ENCODE results near the gene CUX1. TPM values are rescaled to one million over a fixed set of nuclear protein-coding genes. Genes with fewer than 3 reads are reported as not detected.

Gene CUX1
- total and polyA plus RNA-seq, 4 donors: 40.5 to 138 (median 69.1) TPM

- H3K9me3 ChIP-seq (ENCODE audit: control insufficient read depth in 4 of 4, insufficient read depth in 3 of 4, low read length in 3 of 4): no peaks in the 10 kb centered on the region
- no peak overlapping the region for H3K4me3 ChIP-seq
- no peaks in the 10 kb centered on the region for H3K27me3 ChIP-seq (ENCODE audit: control insufficient read depth in 3 of 3, insufficient read depth in 3 of 3, low read length in 2 of 3)
- ATAC-seq (ENCODE audit: insufficient read depth, low FRiP score) (no peak), DNase-seq (no peak)
- 46 to 76% methylated on average over 18 of the region's 18 CpGs for WGBS, 2 donors
- H3K4me1 ChIP-seq (ENCODE audit: control insufficient read depth in 5 of 5, insufficient read depth in 5 of 5, low read length in 5 of 5): peaks cover 0 to 5% (median 0%) of the 10 kb centered on the region in 5 donors
- TF ChIP-seq, protein P1, sequence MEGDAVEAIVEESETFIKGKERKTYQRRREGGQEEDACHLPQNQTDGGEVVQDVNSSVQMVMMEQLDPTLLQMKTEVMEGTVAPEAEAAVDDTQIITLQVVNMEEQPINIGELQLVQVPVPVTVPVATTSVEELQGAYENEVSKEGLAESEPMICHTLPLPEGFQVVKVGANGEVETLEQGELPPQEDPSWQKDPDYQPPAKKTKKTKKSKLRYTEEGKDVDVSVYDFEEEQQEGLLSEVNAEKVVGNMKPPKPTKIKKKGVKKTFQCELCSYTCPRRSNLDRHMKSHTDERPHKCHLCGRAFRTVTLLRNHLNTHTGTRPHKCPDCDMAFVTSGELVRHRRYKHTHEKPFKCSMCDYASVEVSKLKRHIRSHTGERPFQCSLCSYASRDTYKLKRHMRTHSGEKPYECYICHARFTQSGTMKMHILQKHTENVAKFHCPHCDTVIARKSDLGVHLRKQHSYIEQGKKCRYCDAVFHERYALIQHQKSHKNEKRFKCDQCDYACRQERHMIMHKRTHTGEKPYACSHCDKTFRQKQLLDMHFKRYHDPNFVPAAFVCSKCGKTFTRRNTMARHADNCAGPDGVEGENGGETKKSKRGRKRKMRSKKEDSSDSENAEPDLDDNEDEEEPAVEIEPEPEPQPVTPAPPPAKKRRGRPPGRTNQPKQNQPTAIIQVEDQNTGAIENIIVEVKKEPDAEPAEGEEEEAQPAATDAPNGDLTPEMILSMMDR (IDR thresholded peaks at IDR 0.05; ENCODE audit: control extremely low read depth, extremely low read depth): no peak
- H3K9ac ChIP-seq (ENCODE audit: insufficient read depth in 1 of 2, low read length in 2 of 2): no peak overlapping the region
- H3K27ac ChIP-seq (ENCODE audit: low read depth in 1 of 2, low read length in 1 of 2): no peak overlapping the region
- H3K36me3 ChIP-seq (ENCODE audit: control insufficient read depth in 4 of 4, insufficient read depth in 4 of 4, low read length in 4 of 4): peaks cover 0 to 16% (median 1%) of the 10 kb centered on the region in 4 donors
These were observed 210.9 kb downstream of the CUX1 start for GRCh38 chr7:102028206-102028826.

DNA sequence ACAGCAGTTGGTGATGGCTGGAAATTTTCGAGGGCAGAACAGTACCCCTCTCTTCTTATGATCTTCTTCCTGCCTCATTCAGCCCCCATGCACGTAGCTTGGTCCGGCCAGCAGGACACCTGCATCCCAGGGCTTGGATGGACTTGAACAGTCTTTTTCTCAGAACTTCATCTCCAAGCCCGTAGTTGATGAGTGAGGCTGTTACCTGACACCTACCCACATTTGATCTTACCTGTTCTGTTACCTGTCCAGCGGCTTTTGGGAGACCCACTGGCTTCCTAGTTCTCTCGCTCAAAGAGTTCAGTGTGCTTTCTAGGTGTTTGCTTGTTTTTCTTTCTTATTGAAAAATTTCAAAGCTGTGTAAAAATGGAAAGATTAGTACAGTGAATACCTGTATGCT lies 212.2 kb downstream of the CUX1 start:
- Histone ChIP-seq H3K9ac (ENCODE audit: insufficient read depth in 1 of 2, low read length in 2 of 2) (no peak overlapping the region), H3K4me3 (no peak overlapping the region), H3K27ac (ENCODE audit: low read depth in 1 of 2, low read length in 1 of 2) (no peak overlapping the region), H3K27me3 (ENCODE audit: control insufficient read depth in 3 of 3, insufficient read depth in 3 of 3, low read length in 2 of 3) (no peaks in the 10 kb centered on the region), H3K9me3 (ENCODE audit: control insufficient read depth in 4 of 4, insufficient read depth in 3 of 4, low read length in 3 of 4) (no peaks in the 10 kb centered on the region), H3K36me3 (ENCODE audit: control insufficient read depth in 4 of 4, insufficient read depth in 4 of 4, low read length in 4 of 4) (peaks cover 0 to 16% (median 1%) of the 10 kb centered on the region in 4 donors), H3K4me1 (ENCODE audit: control insufficient read depth in 5 of 5, insufficient read depth in 5 of 5, low read length in 5 of 5) (no peaks in the 10 kb centered on the region)
- DNase-seq (no peak), ATAC-seq (ENCODE audit: insufficient read depth, low FRiP score) (no peak)
- TF ChIP-seq, protein P1 (IDR thresholded peaks at IDR 0.05; ENCODE audit: control extremely low read depth, extremely low read depth): no peak
- WGBS, 2 donors: 76 to 96% methylated on average over 6 of the region's 6 CpGs

DNA sequence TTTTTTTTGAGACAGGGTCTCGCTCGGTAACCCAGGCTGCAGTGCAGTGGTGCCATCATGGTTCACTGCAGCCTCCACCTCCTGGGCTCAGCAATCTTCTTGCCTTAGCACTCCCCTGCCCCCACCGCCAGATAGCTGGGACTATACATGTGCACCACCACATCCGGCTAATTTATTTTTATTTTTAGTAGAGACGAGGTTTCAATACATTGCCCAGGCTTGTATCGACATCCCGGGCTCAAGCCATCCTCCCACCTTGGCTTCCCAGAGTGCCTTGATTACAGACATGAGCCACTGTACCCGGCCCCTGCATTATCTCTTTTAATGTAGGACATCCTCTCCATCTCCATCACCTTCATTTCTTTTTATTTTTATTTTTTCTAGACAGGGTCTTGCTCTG lies 213.3 kb downstream of the CUX1 start:
- peaks cover 0 to 16% (median 1%) of the 10 kb centered on the region in 4 donors for H3K36me3 ChIP-seq (ENCODE audit: control insufficient read depth in 4 of 4, insufficient read depth in 4 of 4, low read length in 4 of 4)
- H3K9ac ChIP-seq (ENCODE audit: insufficient read depth in 1 of 2, low read length in 2 of 2): no peak overlapping the region
- 95 to 98% methylated on average over 8 of the region's 8 CpGs for WGBS, 2 donors
- H3K27me3 ChIP-seq (ENCODE audit: control insufficient read depth in 3 of 3, insufficient read depth in 3 of 3, low read length in 2 of 3): no peaks in the 10 kb centered on the region
- no peak overlapping the region for H3K4me3 ChIP-seq
- TF ChIP-seq, protein P1 (IDR thresholded peaks at IDR 0.05; ENCODE audit: control extremely low read depth, extremely low read depth): no peak
- no peak for ATAC-seq (ENCODE audit: insufficient read depth, low FRiP score)
- DNase-seq: no peak
- H3K27ac ChIP-seq (ENCODE audit: low read depth in 1 of 2, low read length in 1 of 2): no peak overlapping the region
- H3K4me1 ChIP-seq (ENCODE audit: control insufficient read depth in 5 of 5, insufficient read depth in 5 of 5, low read length in 5 of 5): no peaks in the 10 kb centered on the region
- H3K9me3 ChIP-seq (ENCODE audit: control insufficient read depth in 4 of 4, insufficient read depth in 3 of 4, low read length in 3 of 4): no peaks in the 10 kb centered on the region

GRCh38 chr7:102036958-102037357 lies 219.5 kb downstream of the CUX1 start:
- WGBS, 2 donors: 92% methylated on average over 5 of the region's 5 CpGs
- Histone ChIP-seq H3K27me3 (ENCODE audit: control insufficient read depth in 3 of 3, insufficient read depth in 3 of 3, low read length in 2 of 3) (no peaks in the 10 kb centered on the region), H3K36me3 (ENCODE audit: control insufficient read depth in 4 of 4, insufficient read depth in 4 of 4, low read length in 4 of 4) (peaks cover 0 to 2% (median 0%) of the 10 kb centered on the region in 4 donors), H3K27ac (ENCODE audit: low read depth in 1 of 2, low read length in 1 of 2) (no peak overlapping the region), H3K4me3 (no peak overlapping the region), H3K4me1 (ENCODE audit: control insufficient read depth in 5 of 5, insufficient read depth in 5 of 5, low read length in 5 of 5) (peaks cover 0 to 3% (median 0%) of the 10 kb centered on the region in 5 donors), H3K9ac (ENCODE audit: insufficient read depth in 1 of 2, low read length in 2 of 2) (no peak overlapping the region), H3K9me3 (ENCODE audit: control insufficient read depth in 4 of 4, insufficient read depth in 3 of 4, low read length in 3 of 4) (no peaks in the 10 kb centered on the region)
- no peak for DNase-seq
- TF ChIP-seq, protein P1 (IDR thresholded peaks at IDR 0.05; ENCODE audit: control extremely low read depth, extremely low read depth): no peak
- ATAC-seq (ENCODE audit: insufficient read depth, low FRiP score): no peak
